SK-N-SH (cell line): Measurements from ENCODE around the gene TFEB. TPM values are rescaled to one million over a fixed set of nuclear protein-coding genes. Genes with fewer than 3 reads are reported as not detected.

Experiments
- CTCF ChIA-PET: fragments of 300-600, 350-600 bp; formaldehyde crosslinking; extraction: SDS; loops from one replicate; lab custom pipeline; 2021; lab: Yijun Ruan, JAX
- POLR2A ChIA-PET: fragments of 350-600 bp; sonication (Branson Sonifier 250); formaldehyde crosslinking; extraction: SDS; loops from one replicate; lab custom pipeline; 2020; ENCODE audit warnings: antibody characterized with exemption, inconsistent platforms; lab: Yijun Ruan, JAX
- DNase-seq: peaks from one replicate; pipeline ENCODE4 v3.0.0; 2012
- H2AFZ ChIP-seq: fragments of 200-600 bp; sonication (generic); 2 replicates; pipeline ENCODE4 v1.8.1; 2016; ENCODE audit warnings: antibody characterized with exemption, mild to moderate bottlenecking, low read depth
- H3F3A ChIP-seq: fragments of 200-600 bp; sonication (generic); replicated peaks from 2 replicates; pipeline ENCODE3; 2016; ENCODE audit warnings: antibody characterized with exemption, mild to moderate bottlenecking; ENCODE audit not compliant: insufficient read depth
- H3K27ac ChIP-seq, 2 experiments: fragments of 200-500 bp in 1 of 2; fragments of 200-600 bp in 1 of 2; sonication (Bioruptor generic) in 1 of 2; sonication (generic), shearing (Covaris generic) in 1 of 2; 2 replicates each; pipeline versions ENCODE4 v1.5.1 to v1.6.1; 2014 to 2016; ENCODE audit warnings: low read depth in 2 of 2, inconsistent platforms in 1 of 2, low read length in 1 of 2, mild to moderate bottlenecking in 1 of 2, mixed read lengths in 1 of 2
- H3K27me3 ChIP-seq: fragments of 200-600 bp; sonication (generic), shearing (Covaris generic); 2 replicates; pipeline ENCODE4 v1.6.1; 2016; ENCODE audit warnings: mixed run types; ENCODE audit not compliant: insufficient read depth
- H3K36me3 ChIP-seq, 2 experiments: fragments of 200-500 bp in 1 of 2; fragments of 200-600 bp in 1 of 2; sonication (Bioruptor generic) in 1 of 2; sonication (generic) in 1 of 2; replicated peaks in 1 of 2; 2 replicates each; pipeline versions ENCODE3 to v1.5.1; 2014 to 2016; ENCODE audit warnings: low read length in 1 of 2, mild to moderate bottlenecking in 1 of 2; ENCODE audit not compliant: insufficient read depth in 2 of 2, control insufficient read depth in 1 of 2
- H3K4me1 ChIP-seq, 2 experiments: fragments of 200-500 bp in 1 of 2; fragments of 200-600 bp in 1 of 2; sonication (Bioruptor generic) in 1 of 2; sonication (generic), shearing (Covaris generic) in 1 of 2; 2 replicates each; pipeline versions ENCODE4 v1.5.1 to v1.6.1; 2014 to 2016; ENCODE audit warnings: low read depth in 1 of 2, low read length in 1 of 2, mixed run types in 1 of 2; ENCODE audit not compliant: insufficient read depth in 2 of 2, control insufficient read depth in 1 of 2
- H3K4me2 ChIP-seq: fragments of 200-600 bp; sonication (generic), shearing (Covaris generic); 2 replicates; pipeline ENCODE4 v1.6.1; 2017; ENCODE audit warnings: mixed run types
- H3K4me3 ChIP-seq, 2 experiments: fragments of 200-500 bp in 1 of 2; fragments of 200-600 bp in 1 of 2; sonication (Bioruptor generic) in 1 of 2; sonication (generic), shearing (Covaris generic) in 1 of 2; 2 replicates each; pipeline versions ENCODE4 v1.5.1 to v1.8.1; 2014 to 2016; ENCODE audit warnings: low read depth in 2 of 2, inconsistent platforms in 1 of 2, low read length in 1 of 2, mild to moderate bottlenecking in 1 of 2, mixed read lengths in 1 of 2, moderate library complexity in 1 of 2
- H3K79me2 ChIP-seq: fragments of 200-600 bp; sonication (generic); 2 replicates; pipeline ENCODE4 v1.8.1; 2017; ENCODE audit warnings: mild to moderate bottlenecking; ENCODE audit not compliant: insufficient read depth
- H3K9ac ChIP-seq: fragments of 200-600 bp; sonication (generic); 2 replicates; pipeline ENCODE4 v1.6.1; 2017; ENCODE audit warnings: mixed run types
- H3K9me2 ChIP-seq: fragments of 200-600 bp; sonication (generic); 2 replicates; pipeline ENCODE4 v1.6.1; 2017; ENCODE audit warnings: mixed run types
- H3K9me3 ChIP-seq: fragments of 200-600 bp; sonication (generic); 2 replicates; pipeline ENCODE4 v1.6.1; 2017; ENCODE audit warnings: mixed run types, mild to moderate bottlenecking, moderate library complexity
- H4K20me1 ChIP-seq: fragments of 200-600 bp; sonication (generic); 2 replicates; pipeline ENCODE4 v1.6.1; 2017; ENCODE audit warnings: mild to moderate bottlenecking, mixed run types; ENCODE audit not compliant: insufficient read depth
- CHD2 ChIP-seq: fragments of 150-350 bp; IDR thresholded peaks from 2 replicates; pipeline ENCODE4 v1.6.1; 2018; ENCODE audit warnings: low read length; ENCODE audit not compliant: partially characterized antibody
- CTCF ChIP-seq: fragments of 200-600 bp; sonication (generic); IDR thresholded peaks from 2 replicates; pipeline ENCODE4 v1.6.1; 2017; ENCODE audit warnings: antibody characterized with exemption, mild to moderate bottlenecking, moderate library complexity
- ELF1 ChIP-seq: IDR thresholded peaks from 2 replicates; pipeline ENCODE4 v1.4.0; 2012
- EZH2phosphoT487 ChIP-seq: fragments of 200-600 bp; sonication (generic); IDR thresholded peaks from 2 replicates; pipeline ENCODE4 v1.6.1; 2017; ENCODE audit warnings: low read depth, mixed run types, mild to moderate bottlenecking, antibody characterized with exemption, moderate library complexity, borderline replicate concordance
- FOSL2 ChIP-seq: IDR thresholded peaks from 2 replicates; pipeline ENCODE4 v1.4.0; 2012; ENCODE audit warnings: low read depth, mild to moderate bottlenecking, moderate library complexity, borderline replicate concordance
- GATA2 ChIP-seq: sonication (generic); formaldehyde crosslinking; IDR thresholded peaks from 2 replicates; pipeline ENCODE4 v1.5.0; 2020; ENCODE audit warnings: mild to moderate bottlenecking, missing genetic modification reagents
- IRF3 ChIP-seq: fragments of 150-350 bp; IDR thresholded peaks from 2 replicates; pipeline ENCODE4 v1.6.1; 2016; ENCODE audit warnings: mild to moderate bottlenecking, low read depth, low read length
- JUND ChIP-seq: IDR thresholded peaks from 2 replicates; pipeline ENCODE4 v1.4.0; 2012
- MXI1 ChIP-seq: IDR thresholded peaks from 2 replicates; pipeline ENCODE4 v1.6.1; 2012; ENCODE audit warnings: mild to moderate bottlenecking, low read depth, low read length, improper control_type of control experiment
- POLR2AphosphoS5 ChIP-seq: IDR thresholded peaks from 2 replicates; pipeline ENCODE4 v1.6.1; 2012; ENCODE audit warnings: low read depth, low read length
- RFX5 ChIP-seq: IDR thresholded peaks from 2 replicates; pipeline ENCODE4 v1.6.1; 2012; ENCODE audit warnings: mild to moderate bottlenecking, improper control_type of control experiment, low read length
- RXRA ChIP-seq: IDR thresholded peaks from 2 replicates; pipeline ENCODE4 v1.4.0; 2012; ENCODE audit warnings: low read depth, mild to moderate bottlenecking, borderline replicate concordance
- TAF1 ChIP-seq: IDR thresholded peaks from 2 replicates; pipeline ENCODE4 v1.6.1; 2012; ENCODE audit warnings: low read depth, mild to moderate bottlenecking, low read length, moderate library complexity, borderline replicate concordance
- TEAD4 ChIP-seq: IDR thresholded peaks from 2 replicates; pipeline ENCODE4 v1.4.0; 2012; ENCODE audit warnings: mild to moderate bottlenecking, borderline replicate concordance; ENCODE audit not compliant: insufficient read depth
- ZBTB33 ChIP-seq: IDR thresholded peaks from 2 replicates; pipeline ENCODE4 v1.4.0; 2012; ENCODE audit warnings: low read depth, borderline replicate concordance
- WGBS: methylation state at CpG from one replicate; pipeline ENCODE4 v1.1.6; 2017; ENCODE audit warnings: low lambda C conversion rate; 5-methylcytosine and 5-hydroxymethylcytosine counted together
- polyA plus RNA-seq, 3 experiments: library from polyadenylated mRNA; depleted of rRNA; stranded (reverse); fragments of >200 nt; gene quantifications; 2 replicates each; pipeline ENCODE4 v1.2.3, GENCODE V29; 2012
- TF ChIP-seq, protein P1 (sequence below): fragments of 150-350 bp; IDR thresholded peaks from 2 replicates; pipeline ENCODE4 v1.6.1; 2017; ENCODE audit warnings: antibody characterized with exemption, low read length, low read depth, borderline replicate concordance

Gene TFEB
- polyA plus RNA-seq, 1 of the 3 experiments (the other 2 are of a cell fraction) = 6.2 TPM

DNA sequence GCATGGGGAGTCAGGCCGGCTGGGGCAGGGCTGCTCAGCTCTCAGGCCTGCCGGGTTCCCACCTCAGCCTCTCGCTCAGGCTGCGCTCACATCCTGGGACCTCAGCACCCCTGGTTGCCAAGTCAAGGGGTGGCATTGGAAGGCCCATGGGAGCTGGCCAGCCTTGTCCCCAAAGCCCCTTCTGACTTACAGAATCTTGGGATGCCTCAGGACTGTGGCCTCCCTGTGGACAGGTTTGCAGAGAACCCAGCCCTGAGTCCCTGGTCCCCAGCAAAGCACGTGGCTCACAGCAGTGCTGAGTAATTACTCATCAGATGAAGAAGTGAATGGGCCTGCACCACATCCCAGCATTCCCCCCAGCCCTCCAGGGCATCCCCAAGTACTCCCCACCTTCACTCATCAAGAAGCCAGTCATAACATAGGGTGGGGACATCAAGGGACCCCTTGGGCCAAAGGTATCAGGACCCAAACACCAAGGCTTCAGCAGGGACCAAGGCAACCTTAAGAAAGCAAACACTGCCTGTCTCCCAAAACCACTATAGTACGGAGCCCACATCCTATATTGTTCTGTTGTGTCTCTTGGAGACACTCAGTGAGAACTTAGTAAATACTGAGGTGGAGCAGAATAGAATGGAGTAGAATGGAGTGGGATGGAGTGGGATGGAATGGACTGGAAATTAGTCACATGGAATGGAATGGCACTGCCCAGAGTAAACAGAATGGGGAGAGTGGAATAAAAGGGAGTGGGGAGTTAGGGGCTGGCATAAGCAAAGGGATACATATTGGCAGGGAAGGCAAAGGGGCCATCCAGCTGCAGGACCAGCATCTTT, 8.2 kb upstream of the TFEB start:
- no peak overlapping the region for H2AFZ ChIP-seq
- peaks cover 0 to 2% of the 10 kb centered on the region in 2 experiments; a peak in 2 of 4 replicates for H3K4me1 ChIP-seq
- ChIA-PET POLR2A (no interaction called here), CTCF (interaction anchor here (1.5 kb wide), 1 partner anchor 9 kb away, joined by 3 read pairs; no protein-coding TSS in a partner anchor)
- H3K4me2 ChIP-seq = no peak overlapping the region
- H3K36me3 ChIP-seq = no peaks in the 10 kb centered on the region
- H3K4me3 ChIP-seq = no peak overlapping the region
- no peak overlapping the region for H3K9ac ChIP-seq
- no peak overlapping the region for H3K27ac ChIP-seq
- no peaks in the 10 kb centered on the region for H3K9me2 ChIP-seq
- H3F3A ChIP-seq = no peaks in the 10 kb centered on the region
- no peaks in the 10 kb centered on the region for H3K27me3 ChIP-seq
- H3K9me3 ChIP-seq = no peaks in the 10 kb centered on the region
- DNase-seq = no peak
- no peaks in the 10 kb centered on the region for H3K79me2 ChIP-seq
- 85% methylated on average over 5 of the region's 6 CpGs for WGBS
- TF ChIP-seq, protein P1, sequence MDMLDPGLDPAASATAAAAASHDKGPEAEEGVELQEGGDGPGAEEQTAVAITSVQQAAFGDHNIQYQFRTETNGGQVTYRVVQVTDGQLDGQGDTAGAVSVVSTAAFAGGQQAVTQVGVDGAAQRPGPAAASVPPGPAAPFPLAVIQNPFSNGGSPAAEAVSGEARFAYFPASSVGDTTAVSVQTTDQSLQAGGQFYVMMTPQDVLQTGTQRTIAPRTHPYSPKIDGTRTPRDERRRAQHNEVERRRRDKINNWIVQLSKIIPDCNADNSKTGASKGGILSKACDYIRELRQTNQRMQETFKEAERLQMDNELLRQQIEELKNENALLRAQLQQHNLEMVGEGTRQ = no peak
- no peak for TF ChIP-seq CTCF
- no peak for TF ChIP-seq JUND
- TF ChIP-seq IRF3 = no peak
- TF ChIP-seq ELF1 = no peak
- no peak for TF ChIP-seq CHD2
- no peak for TF ChIP-seq POLR2AphosphoS5
- no peak for TF ChIP-seq RFX5
- TF ChIP-seq RXRA = no peak
- no peak for TF ChIP-seq TEAD4
- TF ChIP-seq GATA2 (CRISPR knock-in tag) = no peak
- TF ChIP-seq FOSL2 = no peak
- TF ChIP-seq TAF1 = no peak
- TF ChIP-seq ZBTB33 = no peak
- no peak for TF ChIP-seq EZH2phosphoT487
- no peak for TF ChIP-seq MXI1
- H4K20me1 ChIP-seq = no peaks in the 10 kb centered on the region
